Right lobe of liver (tissue), 6 donors: ENCODE measurements around the gene PPM1A. TPM values are rescaled to one million over a fixed set of nuclear protein-coding genes. Genes with fewer than 3 reads are reported as not detected.

Source experiments
- ATAC-seq, 4 donors: fragments of 200-7000 bp; cut with Tn5 transposase; one replicate each; pipeline ENCODE4 v1.9.1; 2020; ENCODE audit warnings: mild to moderate bottlenecking in 4 of 4, moderate library complexity in 4 of 4
- DNase-seq, 3 donors: peaks; one replicate each; pipeline ENCODE4 v3.0.0-alpha.2; 2020
- H3K27ac ChIP-seq, 3 donors: fragments of 200-600 bp; one replicate each; pipeline ENCODE4 v1.8.0; 2022
- H3K27me3 ChIP-seq, 2 donors: fragments of 200-600 bp; one replicate each; pipeline ENCODE4 v1.8.0; 2022
- H3K36me3 ChIP-seq, 4 donors: fragments of 200-600 bp; sonication (generic) in 1 of 4; one replicate each; pipeline versions ENCODE4 v1.5.1 to v1.8.0; 2017 to 2022; ENCODE audit warnings: control low read depth in 1 of 4
- H3K4me1 ChIP-seq, 4 donors: fragments of 200-600 bp; sonication (generic) in 1 of 4; one replicate each; pipeline versions ENCODE4 v1.5.1 to v1.8.0; 2017 to 2022; ENCODE audit warnings: control low read depth in 1 of 4
- H3K4me3 ChIP-seq, 3 donors: fragments of 200-600 bp; one replicate each; pipeline ENCODE4 v1.8.0; 2022
- H3K9me3 ChIP-seq, 4 donors: fragments of 200-600 bp; sonication (generic) in 1 of 4; one replicate each; pipeline versions ENCODE4 v1.5.1 to v1.8.0; 2017 to 2022; ENCODE audit warnings: control low read depth in 1 of 4
- CTCF ChIP-seq, 4 donors: fragments of 200-600 bp in 3 of 4; fragments of 450-650 bp in 1 of 4; IDR thresholded peaks; one replicate each; pipeline versions ENCODE4 v1.5.1 to v1.8.0; 2016 to 2022; ENCODE audit warnings: antibody characterized with exemption in 4 of 4, mild to moderate bottlenecking in 2 of 4
- POLR2A ChIP-seq: fragments of 450-650 bp; IDR thresholded peaks from one replicate; pipeline ENCODE4 v1.6.1; 2017; ENCODE audit warnings: antibody characterized with exemption, mild to moderate bottlenecking
- WGBS: methylation state at CpG from one replicate; pipeline ENCODE4 v1.1.6; 2018; ENCODE audit warnings: low coverage, low lambda C conversion rate; ENCODE audit not compliant: insufficient coverage; ENCODE audit errors: missing lambda C conversion rate; 5-methylcytosine and 5-hydroxymethylcytosine counted together
- intact Hi-C, 2 donors: fragments of 100-400 bp; cut with DNase I; formaldehyde crosslinking; loops; one replicate each; pipeline versions ENCODE4 v1.11.2 to v1.14.1; 2022
- total RNA-seq, 6 experiments: library from RNA; depleted of rRNA in 2 of 6; stranded (reverse); fragments of >200 nt in 2 of 6; fragmentation: NEBNext Ultra II Directional in 3 of 6; extraction: Animal tissue kit (Norgen Biotek cat#: 25700) in 3 of 6; gene quantifications; one replicate each; pipeline versions ENCODE4 v1.1.0 to v1.2.4, GENCODE V29; 2016 to 2023
- donor health status: DM: no; HTN: yes; CAD: no.
- donor health status: DM: no; HTN: no; CAD: no.
- donor health status: DM: no; HTN: no; CAD: no.
- donor health status: DM: no; HTN: yes; CAD: no.
- donor health status: DM: no; HTN: yes; CAD: no.

PPM1A gene
- total RNA-seq, 6 experiments from 2014 or later, result 32.6 to 54.7 (median 39.4) TPM

GRCh38 chr14:60220917-60221316, 28.1 kb upstream of the PPM1A start:
- H3K9me3 ChIP-seq, result no peaks in the 10 kb centered on the region
- H3K36me3 ChIP-seq, result no peaks in the 10 kb centered on the region
- no peak overlapping the region for H3K27ac ChIP-seq
- no peak overlapping the region for H3K4me3 ChIP-seq
- no peaks in the 10 kb centered on the region for H3K27me3 ChIP-seq
- no peak for TF ChIP-seq POLR2A
- TF ChIP-seq CTCF (IDR thresholded peaks at IDR 0.05), result no peak
- no peak for ATAC-seq
- no peak for DNase-seq
- H3K4me1 ChIP-seq, result peaks cover 0 to 13% (median 6%) of the 10 kb centered on the region in 4 donors
- intact Hi-C loops, result no loop called here
- WGBS, result 74% methylated on average over 4 of the region's 10 CpGs

- DNase-seq (no peak), ATAC-seq (no peak)
- TF ChIP-seq POLR2A (no peak), CTCF (IDR thresholded peaks at IDR 0.05) (no peak)
- Histone ChIP-seq H3K9me3 (no peaks in the 10 kb centered on the region), H3K27me3 (no peaks in the 10 kb centered on the region), H3K4me3 (no peak overlapping the region), H3K36me3 (no peaks in the 10 kb centered on the region), H3K27ac (no peak overlapping the region), H3K4me1 (peaks cover 0 to 13% (median 6%) of the 10 kb centered on the region in 4 donors)
- intact Hi-C loops, result no loop called here
Measured at GRCh38 chr14:60221457-60221856, 27.6 kb upstream of the PPM1A start.

GRCh38 chr14:60222820-60223219, 26.2 kb upstream of the PPM1A start:
- TF ChIP-seq POLR2A (no peak), CTCF (IDR thresholded peaks at IDR 0.05) (no peak)
- H3K9me3 ChIP-seq, result no peaks in the 10 kb centered on the region
- peak; percentile 80 to 96 (median 95) for ATAC-seq
- H3K36me3 ChIP-seq, result no peaks in the 10 kb centered on the region
- DNase-seq, result peak; percentile 70 to 89 (median 86)
- no peak overlapping the region for H3K27ac ChIP-seq
- no peak overlapping the region for H3K4me3 ChIP-seq
- H3K27me3 ChIP-seq, result no peaks in the 10 kb centered on the region
- 28% methylated on average over 4 of the region's 4 CpGs for WGBS
- H3K4me1 ChIP-seq, result peaks cover 0 to 18% (median 8%) of the 10 kb centered on the region in 4 donors
- intact Hi-C loops, result no loop called here

DNA sequence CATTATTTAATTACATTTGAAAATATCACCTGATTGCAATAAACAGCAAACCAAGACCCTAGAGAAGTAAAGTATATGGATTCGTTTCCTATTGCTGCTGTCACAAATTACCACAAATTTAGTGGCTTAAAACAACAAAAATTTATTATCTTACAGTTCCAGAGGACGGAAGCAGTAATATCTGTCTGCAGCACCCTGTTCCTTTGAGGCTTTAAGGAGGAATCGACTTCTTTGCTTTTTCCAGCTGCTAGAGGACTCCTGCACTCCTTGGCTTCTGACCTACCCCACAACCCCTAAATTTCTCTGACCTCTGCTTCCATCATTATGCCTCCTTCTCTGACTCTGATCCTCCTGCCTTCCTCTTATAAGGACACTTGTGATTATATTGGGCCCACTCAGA, 23.8 kb upstream of the PPM1A start:
- Histone ChIP-seq H3K9me3 (no peaks in the 10 kb centered on the region), H3K4me1 (peaks cover 0 to 18% (median 8%) of the 10 kb centered on the region in 4 donors), H3K27me3 (no peaks in the 10 kb centered on the region), H3K36me3 (no peaks in the 10 kb centered on the region), H3K27ac (no peak overlapping the region), H3K4me3 (no peak overlapping the region)
- DNase-seq, result no peak
- 52% methylated on average over 3 of the region's 3 CpGs for WGBS
- intact Hi-C loops, result no loop called here
- ATAC-seq, result no peak
- TF ChIP-seq POLR2A, result no peak
- TF ChIP-seq CTCF (IDR thresholded peaks at IDR 0.05), result no peak

DNA sequence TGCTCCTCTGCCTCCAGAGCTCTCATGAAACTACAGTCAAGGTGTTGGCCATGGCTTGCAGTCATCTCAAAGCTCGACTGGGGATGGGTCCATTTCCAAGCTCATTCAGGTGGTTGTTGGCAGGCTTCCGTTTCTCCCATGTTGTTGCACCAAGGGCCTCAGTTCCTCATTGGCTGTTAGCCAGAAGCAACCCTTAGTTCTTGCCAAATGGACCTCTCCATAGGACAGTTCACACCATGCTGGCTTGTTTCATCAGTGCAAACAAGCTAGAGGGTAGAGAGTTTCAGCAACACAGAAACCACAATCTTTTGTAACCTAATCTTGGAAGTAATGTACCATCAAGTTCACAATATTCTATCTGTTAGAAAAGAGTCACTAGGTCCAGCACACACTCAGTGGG, 22.7 kb upstream of the PPM1A start:
- H3K27me3 ChIP-seq, result no peaks in the 10 kb centered on the region
- WGBS, result 22% methylated on average over 2 of the region's 2 CpGs

More for the DNA sequence above, 22.7 kb upstream of the PPM1A start:
- ATAC-seq (peak; percentile 20 to 50 (median 30)), DNase-seq (no peak)
- no peaks in the 10 kb centered on the region for H3K36me3 ChIP-seq
- no peaks in the 10 kb centered on the region for H3K9me3 ChIP-seq
- H3K27ac ChIP-seq, result no peak overlapping the region
- H3K4me3 ChIP-seq, result no peak overlapping the region
- intact Hi-C loops, result no loop called here
- H3K4me1 ChIP-seq, result peaks cover 0 to 18% (median 8%) of the 10 kb centered on the region in 4 donors
- no peak for TF ChIP-seq CTCF (IDR thresholded peaks at IDR 0.05)
- no peak for TF ChIP-seq POLR2A
